RWPE1 (cell line): ENCODE results near the gene FAM209B.

Experiments
- CTCF ChIA-PET: fragments of 350-600 bp; sonication (Branson Sonifier 250); formaldehyde crosslinking; extraction: SDS; loops from one replicate; lab custom pipeline; 2021; lab: Yijun Ruan, JAX
- POLR2A ChIA-PET: fragments of 400-600 bp; formaldehyde crosslinking; extraction: SDS; loops from one replicate; lab custom pipeline; 2020; ENCODE audit warnings: antibody characterized with exemption; ENCODE audit not compliant: low non-redundant PET; lab: Yijun Ruan, JAX
- DNase-seq: peaks from one replicate; pipeline ENCODE4 v3.0.0; 2012; ENCODE audit warnings: low spot score
- H3K27ac ChIP-seq: fragments of 450-650 bp; 2 replicates; pipeline ENCODE4 v1.5.1; 2017
- TF ChIP-seq, protein P1 (sequence below): fragments of 450-650 bp; conservative IDR thresholded peaks from 2 replicates; pipeline ENCODE4 v1.5.1; 2017; ENCODE audit warnings: low read depth, mild to moderate bottlenecking

The FAM209B gene

DNA sequence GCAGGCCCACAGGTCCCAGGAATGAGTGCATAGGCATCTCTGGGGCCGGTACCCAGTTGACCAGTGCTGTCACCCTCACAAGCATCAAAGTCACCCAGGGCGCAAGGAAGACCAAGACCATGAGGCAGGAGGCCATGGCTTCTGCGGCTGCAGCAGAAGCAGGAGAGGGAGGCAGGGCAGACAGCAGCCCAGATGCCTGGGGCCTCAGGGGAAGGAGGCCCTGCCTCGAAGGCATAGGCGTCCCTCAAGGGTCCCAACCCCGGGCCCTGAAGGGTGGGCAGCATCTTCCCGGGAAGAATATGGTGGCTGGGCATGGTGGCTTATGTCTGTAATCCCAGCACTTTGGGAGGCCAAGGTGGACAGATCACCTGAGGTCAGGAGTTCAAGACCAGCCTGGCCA, 5.5 kb upstream of the FAM209B start:
- no peak for DNase-seq
- no peak overlapping the region for H3K27ac ChIP-seq
- TF ChIP-seq, protein P1, sequence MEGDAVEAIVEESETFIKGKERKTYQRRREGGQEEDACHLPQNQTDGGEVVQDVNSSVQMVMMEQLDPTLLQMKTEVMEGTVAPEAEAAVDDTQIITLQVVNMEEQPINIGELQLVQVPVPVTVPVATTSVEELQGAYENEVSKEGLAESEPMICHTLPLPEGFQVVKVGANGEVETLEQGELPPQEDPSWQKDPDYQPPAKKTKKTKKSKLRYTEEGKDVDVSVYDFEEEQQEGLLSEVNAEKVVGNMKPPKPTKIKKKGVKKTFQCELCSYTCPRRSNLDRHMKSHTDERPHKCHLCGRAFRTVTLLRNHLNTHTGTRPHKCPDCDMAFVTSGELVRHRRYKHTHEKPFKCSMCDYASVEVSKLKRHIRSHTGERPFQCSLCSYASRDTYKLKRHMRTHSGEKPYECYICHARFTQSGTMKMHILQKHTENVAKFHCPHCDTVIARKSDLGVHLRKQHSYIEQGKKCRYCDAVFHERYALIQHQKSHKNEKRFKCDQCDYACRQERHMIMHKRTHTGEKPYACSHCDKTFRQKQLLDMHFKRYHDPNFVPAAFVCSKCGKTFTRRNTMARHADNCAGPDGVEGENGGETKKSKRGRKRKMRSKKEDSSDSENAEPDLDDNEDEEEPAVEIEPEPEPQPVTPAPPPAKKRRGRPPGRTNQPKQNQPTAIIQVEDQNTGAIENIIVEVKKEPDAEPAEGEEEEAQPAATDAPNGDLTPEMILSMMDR, result no peak
- POLR2A ChIA-PET, result no interaction called here
- CTCF ChIA-PET, result no interaction called here

DNA sequence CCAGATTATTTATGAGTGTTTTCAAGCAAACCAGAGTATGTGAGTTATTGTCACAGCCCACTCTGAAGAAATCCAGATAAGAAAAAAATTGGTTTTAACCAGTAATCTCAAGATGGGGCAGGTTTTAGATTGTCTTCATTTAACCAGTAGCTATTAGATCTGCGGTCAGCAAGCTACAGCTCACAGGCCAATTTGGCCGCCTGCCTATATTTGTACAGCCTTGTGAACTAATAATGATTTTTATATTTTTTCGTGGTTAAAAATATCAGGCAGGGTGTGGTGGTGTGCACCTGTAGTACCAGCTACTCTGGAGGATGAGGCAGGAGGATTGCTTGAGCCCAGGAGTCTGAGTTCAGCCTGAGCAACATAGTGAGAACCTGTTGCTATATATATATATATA, 5.0 kb downstream of the FAM209B start:
- ChIA-PET POLR2A (no interaction called here), CTCF (interaction anchor here (0.8 to 2.6 kb wide), 2 partner anchors 13 to 433 kb away, joined by 3 to 9 read pairs; no protein-coding TSS in a partner anchor)
- DNase-seq, result no peak
- H3K27ac ChIP-seq, result no peak overlapping the region
- TF ChIP-seq, protein P1, result no peak

DNA sequence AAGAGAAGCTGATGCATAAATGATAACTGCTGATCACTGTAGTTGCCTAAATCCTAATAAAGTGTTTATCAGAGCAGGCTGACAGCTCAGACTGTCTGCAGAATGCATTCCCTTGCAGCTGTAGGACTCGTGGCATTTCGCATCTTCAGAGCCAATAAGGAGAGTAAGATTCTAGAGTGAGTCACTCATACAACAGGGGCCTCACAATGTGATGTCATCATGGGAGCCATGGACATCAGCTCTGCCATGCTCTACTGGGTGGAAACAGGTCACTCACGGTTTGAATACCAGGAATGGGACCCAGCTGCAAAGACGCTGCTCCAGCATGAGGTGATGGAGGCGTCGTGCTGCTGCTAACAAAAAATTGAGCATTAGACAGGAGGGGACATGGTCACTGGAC, 7.4 kb downstream of the FAM209B start:
- ChIA-PET CTCF (interaction anchor here (0.6 to 1.5 kb wide), 4 partner anchors 10 to 1859 kb away, joined by 3 to 8 read pairs (median 3); no protein-coding TSS in a partner anchor), POLR2A (no interaction called here)
- TF ChIP-seq, protein P1, result no peak
- no peak for DNase-seq
- no peak overlapping the region for H3K27ac ChIP-seq

DNA sequence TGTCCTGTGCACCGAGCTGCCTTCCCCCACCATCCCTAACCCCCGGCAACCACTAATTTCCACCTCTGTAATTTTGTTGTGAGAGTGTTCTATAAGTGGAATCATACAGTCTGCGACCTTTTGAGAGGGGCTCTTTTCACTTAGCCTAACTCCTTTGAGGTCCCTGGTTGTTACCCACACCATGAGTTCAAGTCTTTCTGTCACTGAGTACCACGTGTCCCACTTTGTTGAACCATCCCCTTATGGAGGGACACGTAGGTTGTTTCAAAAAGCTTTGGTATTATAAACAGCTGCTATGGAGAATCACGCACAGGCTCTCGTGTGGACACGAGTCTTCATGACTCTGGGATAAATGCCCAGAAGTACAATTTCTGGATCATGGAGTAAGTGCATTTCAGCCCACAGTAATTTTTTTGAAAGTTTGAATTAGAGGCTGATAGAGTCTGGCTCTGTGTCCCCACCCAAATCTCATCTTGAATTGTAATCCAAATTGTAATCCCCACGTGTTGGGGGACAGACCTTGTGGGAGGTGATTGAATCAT, 9.5 kb downstream of the FAM209B start:
- ChIA-PET POLR2A (no interaction called here), CTCF (interaction anchor here (0.5 to 0.7 kb wide), 3 partner anchors 61 to 510 kb away, joined by 3 to 5 read pairs (median 3); no protein-coding TSS in a partner anchor)
- no peak overlapping the region for H3K27ac ChIP-seq
- TF ChIP-seq, protein P1, result no peak
- no peak for DNase-seq

DNA sequence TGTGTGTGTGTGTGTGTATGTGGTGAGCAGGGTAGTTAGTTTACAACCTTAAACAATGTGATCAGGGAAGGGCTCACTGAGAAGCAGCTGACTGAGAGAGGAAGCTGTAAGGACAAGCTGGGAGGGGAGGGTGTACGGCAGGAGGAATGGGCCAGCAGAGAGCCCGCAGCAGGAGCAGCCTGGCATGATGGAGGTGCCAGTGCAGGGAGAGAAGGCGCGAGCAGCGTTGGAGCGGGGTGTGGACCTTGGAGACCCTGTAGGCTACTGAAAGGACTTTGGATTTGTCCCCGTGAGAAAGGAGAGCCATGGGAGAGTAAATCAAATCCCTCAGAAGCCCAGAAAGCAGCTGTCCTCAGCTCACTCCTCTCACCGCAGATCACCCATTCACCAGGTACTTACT, 18.5 kb downstream of the FAM209B start:
- ChIA-PET CTCF (interaction anchor here (0.6 to 4.7 kb wide), 15 partner anchors 18 to 803 kb away, joined by 3 to 52 read pairs (median 5); no protein-coding TSS in a partner anchor), POLR2A (no interaction called here)
- DNase-seq, result no peak
- TF ChIP-seq, protein P1, result no peak
- H3K27ac ChIP-seq, result no peak overlapping the region

DNA sequence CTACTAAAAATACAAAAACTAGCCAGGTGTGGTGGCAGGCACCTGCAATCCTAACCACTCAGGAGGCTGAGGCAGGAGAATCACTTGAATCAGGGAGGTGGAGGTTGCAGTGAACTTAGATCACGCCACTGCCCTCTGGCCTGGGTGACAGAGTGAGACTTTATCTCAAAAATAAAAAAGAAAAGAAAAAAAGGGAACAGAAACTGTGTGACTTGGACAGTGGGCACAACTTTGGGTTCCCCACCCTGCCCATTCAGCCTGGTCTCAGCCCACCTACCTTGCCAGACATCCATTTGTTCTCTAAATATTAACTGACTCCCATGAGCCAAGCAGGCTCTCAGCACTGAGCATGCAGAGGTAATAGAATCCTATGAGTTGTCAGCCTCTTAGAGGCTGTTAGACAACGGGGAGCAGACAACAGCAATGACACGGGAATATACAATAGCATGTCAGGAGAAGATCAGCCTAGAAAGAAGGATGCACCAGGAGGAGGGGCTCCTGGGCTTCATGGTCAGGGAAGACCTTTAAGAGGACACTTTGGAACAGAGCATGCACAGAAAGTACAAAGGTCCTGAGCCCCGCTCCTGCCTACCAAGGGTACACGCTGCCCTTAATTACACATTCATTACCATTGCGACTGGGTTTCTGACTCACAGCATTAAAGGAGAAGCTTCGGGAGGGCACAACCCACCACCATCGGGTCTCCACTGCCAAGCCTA, 20.0 kb downstream of the FAM209B start:
- no peak for DNase-seq
- CTCF ChIA-PET, result no interaction called here
- POLR2A ChIA-PET, result no interaction called here
- no peak overlapping the region for H3K27ac ChIP-seq
- TF ChIP-seq, protein P1, result no peak
